Nephron (organoid): ENCODE results near the gene AS3MT.
"Not testable (repeated sequence)": the region's sequence is repeated elsewhere in the genome, so short reads cannot be mapped to it uniquely, and the experiment has no call there.

Experiments used
- H3K27ac Mint-ChIP-seq, 3 experiments: 2 replicates each; pipeline ENCODE4 v1.8.0; 2020; ENCODE audit warnings: mixed read lengths in 3 of 3, mild to moderate bottlenecking in 2 of 3, moderate library complexity in 1 of 3
- H3K27me3 Mint-ChIP-seq: 2 replicates; pipeline ENCODE4 v1.8.0; 2021; ENCODE audit warnings: low read depth, mild to moderate bottlenecking, moderate library complexity, mixed read lengths
- H3K36me3 Mint-ChIP-seq: 2 replicates; pipeline ENCODE4 v1.8.0; 2020; ENCODE audit warnings: low read depth, mixed read lengths
- H3K4me1 Mint-ChIP-seq: 2 replicates; pipeline ENCODE4 v1.8.0; 2020; ENCODE audit warnings: mixed read lengths
- H3K4me3 Mint-ChIP-seq, 3 experiments: 2 replicates each; pipeline ENCODE4 v1.8.0; 2020; ENCODE audit warnings: mild to moderate bottlenecking in 3 of 3, mixed read lengths in 3 of 3, moderate library complexity in 2 of 3
- H3K9me3 Mint-ChIP-seq: 2 replicates; pipeline ENCODE4 v1.8.0; 2020; ENCODE audit warnings: mixed read lengths
- TF ChIP-seq, protein P1 (sequence below), 3 experiments: fragments of 200-600 bp; sonication (generic); IDR thresholded peaks; one replicate each; pipeline ENCODE4 v1.5.0; 2021; ENCODE audit warnings: antibody characterized with exemption in 3 of 3; ENCODE audit not compliant: unreplicated experiment in 3 of 3

The AS3MT gene, protein sequence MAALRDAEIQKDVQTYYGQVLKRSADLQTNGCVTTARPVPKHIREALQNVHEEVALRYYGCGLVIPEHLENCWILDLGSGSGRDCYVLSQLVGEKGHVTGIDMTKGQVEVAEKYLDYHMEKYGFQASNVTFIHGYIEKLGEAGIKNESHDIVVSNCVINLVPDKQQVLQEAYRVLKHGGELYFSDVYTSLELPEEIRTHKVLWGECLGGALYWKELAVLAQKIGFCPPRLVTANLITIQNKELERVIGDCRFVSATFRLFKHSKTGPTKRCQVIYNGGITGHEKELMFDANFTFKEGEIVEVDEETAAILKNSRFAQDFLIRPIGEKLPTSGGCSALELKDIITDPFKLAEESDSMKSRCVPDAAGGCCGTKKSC

DNA sequence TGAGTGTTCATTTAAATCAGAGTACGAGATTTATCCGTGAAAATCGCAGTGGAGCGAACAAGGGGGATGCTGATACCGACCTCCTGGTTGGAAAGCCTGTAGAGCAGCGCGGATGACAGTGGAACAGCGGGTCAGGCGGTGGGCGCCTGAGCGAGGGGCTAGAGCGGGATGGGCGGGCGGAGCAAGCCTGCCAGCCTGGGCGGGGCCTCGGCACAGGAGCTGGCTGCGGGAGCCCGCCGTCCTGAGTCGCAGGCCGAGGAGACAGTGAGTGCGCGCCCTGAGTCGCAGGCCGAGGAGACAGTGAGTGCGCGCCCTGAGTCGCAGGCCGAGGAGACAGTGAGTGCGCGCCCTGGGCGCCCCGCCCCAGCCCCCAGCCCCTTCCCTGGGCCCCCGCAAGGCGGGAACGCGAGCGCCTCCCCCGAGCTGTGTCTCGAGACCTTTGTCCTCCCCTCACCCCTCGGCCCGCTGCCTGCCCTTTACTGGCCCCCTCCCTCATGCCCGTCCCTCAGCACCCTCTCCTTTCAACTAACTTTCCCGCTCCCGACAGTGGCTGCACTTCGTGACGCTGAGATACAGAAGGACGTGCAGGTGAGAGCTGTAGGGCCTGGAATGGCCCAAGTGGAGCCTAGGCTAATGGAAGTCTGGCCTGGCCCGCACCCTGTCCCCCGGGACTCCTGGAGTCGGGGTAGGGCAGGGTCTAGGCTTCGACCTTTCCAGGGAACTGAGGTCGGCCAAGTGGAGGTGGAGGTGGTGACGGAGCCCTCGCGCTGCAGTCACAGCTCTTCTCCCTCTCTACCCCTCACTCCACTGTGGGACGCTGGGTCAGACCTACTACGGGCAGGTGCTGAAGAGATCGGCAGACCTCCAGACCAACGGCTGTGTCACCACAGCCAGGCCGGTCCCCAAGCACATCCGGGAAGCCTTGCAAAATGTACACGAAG is at the start of gene AS3MT:
AS3MT (plus strand) TSS at position 213 of the 941 bp plus-strand sequence; CDS start at position 336, 123 bp downstream.
- peaks cover 17% of the 10 kb centered on the region for H3K4me1 Mint-ChIP-seq
- TF ChIP-seq, protein P1, sequence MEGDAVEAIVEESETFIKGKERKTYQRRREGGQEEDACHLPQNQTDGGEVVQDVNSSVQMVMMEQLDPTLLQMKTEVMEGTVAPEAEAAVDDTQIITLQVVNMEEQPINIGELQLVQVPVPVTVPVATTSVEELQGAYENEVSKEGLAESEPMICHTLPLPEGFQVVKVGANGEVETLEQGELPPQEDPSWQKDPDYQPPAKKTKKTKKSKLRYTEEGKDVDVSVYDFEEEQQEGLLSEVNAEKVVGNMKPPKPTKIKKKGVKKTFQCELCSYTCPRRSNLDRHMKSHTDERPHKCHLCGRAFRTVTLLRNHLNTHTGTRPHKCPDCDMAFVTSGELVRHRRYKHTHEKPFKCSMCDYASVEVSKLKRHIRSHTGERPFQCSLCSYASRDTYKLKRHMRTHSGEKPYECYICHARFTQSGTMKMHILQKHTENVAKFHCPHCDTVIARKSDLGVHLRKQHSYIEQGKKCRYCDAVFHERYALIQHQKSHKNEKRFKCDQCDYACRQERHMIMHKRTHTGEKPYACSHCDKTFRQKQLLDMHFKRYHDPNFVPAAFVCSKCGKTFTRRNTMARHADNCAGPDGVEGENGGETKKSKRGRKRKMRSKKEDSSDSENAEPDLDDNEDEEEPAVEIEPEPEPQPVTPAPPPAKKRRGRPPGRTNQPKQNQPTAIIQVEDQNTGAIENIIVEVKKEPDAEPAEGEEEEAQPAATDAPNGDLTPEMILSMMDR (IDR thresholded peaks at IDR 0.05; ENCODE audit: unreplicated experiment in 3 of 3): no peak
- H3K9me3 Mint-ChIP-seq: no peaks in the 10 kb centered on the region
- H3K36me3 Mint-ChIP-seq: peaks cover 4% of the 10 kb centered on the region
- H3K27ac Mint-ChIP-seq: peak within 1 kb of the TSS; percentile 68 to 79 (median 77)
- peak within 1 kb of the TSS; percentile 87 to 89 (median 88) for H3K4me3 Mint-ChIP-seq
- no peaks in the 10 kb centered on the region for H3K27me3 Mint-ChIP-seq

DNA sequence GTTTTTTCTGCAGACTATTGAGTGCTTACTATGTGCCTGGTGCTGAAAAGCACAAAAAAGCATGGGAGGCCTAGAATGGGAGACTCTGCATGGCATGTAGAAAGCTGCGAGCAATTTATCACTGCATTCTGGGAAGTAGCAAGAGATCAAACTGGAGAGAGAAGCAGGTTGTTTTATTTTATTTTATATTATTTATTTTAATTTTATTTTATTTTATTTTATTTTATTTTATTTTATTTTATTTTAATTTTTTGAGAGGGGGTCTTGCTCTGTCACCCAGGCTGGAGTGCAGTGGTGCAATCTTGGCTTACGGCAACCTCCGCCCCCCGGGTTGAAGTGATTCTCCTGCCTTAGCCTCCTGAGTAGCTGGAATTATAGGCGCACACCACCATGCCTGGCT is 49.3 kb upstream of the AS3MT start:
- H3K36me3 Mint-ChIP-seq, H3K27me3 Mint-ChIP-seq, H3K27ac Mint-ChIP-seq, H3K9me3 Mint-ChIP-seq, H3K4me3 Mint-ChIP-seq: not testable (repeated sequence)
- peaks cover 13% of the 10 kb centered on the region for H3K4me1 Mint-ChIP-seq

DNA sequence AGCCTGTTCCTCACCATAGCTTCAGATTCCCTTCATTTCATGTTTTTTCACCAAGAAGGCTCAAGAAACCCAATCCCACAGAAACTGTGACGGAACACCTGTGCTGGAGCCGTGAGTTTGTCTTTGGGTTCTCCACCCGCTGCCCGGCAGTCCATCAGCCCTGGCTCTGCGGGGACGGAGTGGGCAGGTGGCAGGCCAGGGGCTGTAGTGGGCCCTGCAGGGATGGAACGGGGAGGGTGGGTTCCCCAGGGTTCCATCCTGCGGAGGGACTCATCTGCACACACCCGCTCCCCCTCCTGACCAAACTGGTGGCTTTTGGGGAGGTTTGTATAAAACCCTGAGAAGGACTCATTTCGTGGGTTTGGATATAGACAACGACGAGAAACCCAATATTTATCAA is 47.0 kb upstream of the AS3MT start:
- TF ChIP-seq, protein P1 (IDR thresholded peaks at IDR 0.05; ENCODE audit: unreplicated experiment in 3 of 3): no peak
- no peaks in the 10 kb centered on the region for H3K9me3 Mint-ChIP-seq
- H3K27ac Mint-ChIP-seq: no peak overlapping the region
- no peaks in the 10 kb centered on the region for H3K27me3 Mint-ChIP-seq
- no peaks in the 10 kb centered on the region for H3K4me1 Mint-ChIP-seq
- no peak overlapping the region for H3K4me3 Mint-ChIP-seq
- no peaks in the 10 kb centered on the region for H3K36me3 Mint-ChIP-seq

DNA sequence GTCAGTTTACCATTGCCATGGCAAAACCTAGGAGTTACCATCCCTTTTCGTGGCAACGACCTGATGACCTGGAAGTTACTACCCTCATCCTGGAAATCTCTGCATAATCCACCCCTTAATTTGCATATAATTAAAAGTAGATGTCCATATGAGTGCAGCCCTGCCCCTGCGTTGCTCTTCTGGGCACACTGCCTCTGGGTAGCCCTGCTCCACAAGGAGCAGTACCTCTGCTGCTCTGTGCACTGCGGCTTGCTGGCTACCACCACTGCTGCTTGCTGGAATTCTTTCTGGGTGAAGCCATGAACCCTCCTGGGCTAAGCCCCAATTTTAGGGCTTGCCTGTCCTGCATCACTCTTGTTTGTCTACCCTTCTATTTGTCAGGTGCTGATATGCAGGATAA is 44.6 kb upstream of the AS3MT start:
- H3K4me1 Mint-ChIP-seq: no peaks in the 10 kb centered on the region
- H3K4me3 Mint-ChIP-seq: no peak overlapping the region
- no peaks in the 10 kb centered on the region for H3K36me3 Mint-ChIP-seq
- TF ChIP-seq, protein P1 (IDR thresholded peaks at IDR 0.05; ENCODE audit: unreplicated experiment in 3 of 3): no peak
- peaks cover 1% of the 10 kb centered on the region for H3K27me3 Mint-ChIP-seq
- no peak overlapping the region for H3K27ac Mint-ChIP-seq
- no peaks in the 10 kb centered on the region for H3K9me3 Mint-ChIP-seq

DNA sequence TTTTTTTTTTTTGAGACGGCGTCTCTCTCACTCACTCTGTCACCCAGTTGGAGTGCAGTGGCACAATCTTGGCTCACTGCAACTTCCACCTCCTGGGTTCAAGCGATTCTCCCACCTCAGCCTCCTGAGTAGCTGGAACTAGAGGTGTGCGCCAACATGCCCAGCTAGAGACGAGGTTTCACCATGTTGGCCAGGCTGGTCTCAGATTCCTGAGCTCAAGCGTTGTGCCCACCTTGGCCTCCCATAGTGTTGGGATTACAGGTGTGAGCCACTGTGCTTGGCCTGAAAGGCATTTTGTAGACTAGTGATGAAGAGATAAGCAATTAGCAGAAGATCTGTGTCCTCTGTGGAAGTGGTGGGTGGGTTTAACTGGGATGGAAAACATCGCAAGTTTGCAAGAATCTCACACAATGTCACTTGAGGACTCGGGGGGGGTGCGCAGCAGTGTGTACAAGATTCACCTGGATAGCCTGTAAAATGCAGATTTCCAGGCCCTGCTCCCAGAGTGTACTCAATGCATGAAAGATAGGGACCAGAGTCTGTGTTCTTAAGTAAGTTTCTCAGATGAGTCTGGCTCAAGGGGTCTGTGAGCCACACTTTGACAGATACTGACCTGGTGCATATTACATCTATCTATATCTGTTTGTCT is 43.0 kb upstream of the AS3MT start:
- Mint-ChIP-seq H3K9me3 (no peaks in the 10 kb centered on the region), H3K4me3 (no peak overlapping the region), H3K27ac (no peak overlapping the region), H3K36me3 (no peaks in the 10 kb centered on the region), H3K27me3 (peaks cover 6% of the 10 kb centered on the region), H3K4me1 (no peaks in the 10 kb centered on the region)
- TF ChIP-seq, protein P1 (IDR thresholded peaks at IDR 0.05; ENCODE audit: unreplicated experiment in 3 of 3): no peak

DNA sequence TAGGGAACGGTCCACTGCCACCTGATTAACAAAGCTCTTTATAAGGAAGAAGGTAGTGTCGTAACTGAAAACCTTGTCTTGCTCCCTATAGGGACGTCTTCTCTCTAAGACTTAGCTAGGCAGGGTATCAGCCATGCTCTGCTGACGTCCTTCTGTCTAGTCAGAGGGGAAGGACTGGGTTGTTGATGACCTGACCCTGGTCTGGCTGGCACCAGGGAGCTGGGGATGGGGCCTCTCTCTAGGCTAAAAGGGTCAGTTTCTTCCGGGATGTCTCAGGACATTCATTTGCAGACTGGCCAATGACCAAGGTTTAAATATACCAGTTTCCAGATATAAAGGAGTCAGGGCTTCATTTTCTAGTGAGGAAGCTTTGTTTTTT is 41.7 kb upstream of the AS3MT start:
- no peaks in the 10 kb centered on the region for H3K36me3 Mint-ChIP-seq
- no peak overlapping the region for H3K4me3 Mint-ChIP-seq
- peaks cover 6% of the 10 kb centered on the region for H3K27me3 Mint-ChIP-seq
- TF ChIP-seq, protein P1 (IDR thresholded peaks at IDR 0.05; ENCODE audit: unreplicated experiment in 3 of 3): no peak
- H3K4me1 Mint-ChIP-seq: no peaks in the 10 kb centered on the region
- H3K9me3 Mint-ChIP-seq: no peaks in the 10 kb centered on the region
- H3K27ac Mint-ChIP-seq: no peak overlapping the region
